Peyer's patch (tissue), 4 donors: Measurements from ENCODE around the gene ZNF677.

Experiments used
- CTCF ChIP-seq, 6 experiments: fragments of 450-650 bp in 4 of 6; fragments of 200-600 bp in 2 of 6; sonication (generic) in 1 of 6; IDR thresholded peaks; one replicate each; pipeline ENCODE4 v1.5.1; 2017 to 2019; ENCODE audit warnings: antibody characterized with exemption in 6 of 6, mild to moderate bottlenecking in 3 of 6, moderate library complexity in 1 of 6
- POLR2A ChIP-seq, 2 donors: fragments of 450-650 bp; IDR thresholded peaks; one replicate each; pipeline ENCODE4 v1.5.1; 2017; ENCODE audit warnings: antibody characterized with exemption in 2 of 2, mild to moderate bottlenecking in 2 of 2, moderate library complexity in 2 of 2

- TF ChIP-seq CTCF (IDR thresholded peaks at IDR 0.05) (no peak), POLR2A (IDR thresholded peaks at IDR 0.05) (no peak)
Measured at GRCh38 chr19:53285087-53285486, 30.4 kb upstream of the ZNF677 start.
